Measurements from ENCODE around the gene WDR33. TPM values are rescaled to one million over a fixed set of nuclear protein-coding genes. Genes with fewer than 3 reads are reported as not detected.

WDR33 gene
- total and polyA plus RNA-seq, 2 of the 13 experiments (the other 11 are each of a cell fraction or from before 2014, with no cell fraction given), result 54.9 to 78.2 TPM

DNA sequence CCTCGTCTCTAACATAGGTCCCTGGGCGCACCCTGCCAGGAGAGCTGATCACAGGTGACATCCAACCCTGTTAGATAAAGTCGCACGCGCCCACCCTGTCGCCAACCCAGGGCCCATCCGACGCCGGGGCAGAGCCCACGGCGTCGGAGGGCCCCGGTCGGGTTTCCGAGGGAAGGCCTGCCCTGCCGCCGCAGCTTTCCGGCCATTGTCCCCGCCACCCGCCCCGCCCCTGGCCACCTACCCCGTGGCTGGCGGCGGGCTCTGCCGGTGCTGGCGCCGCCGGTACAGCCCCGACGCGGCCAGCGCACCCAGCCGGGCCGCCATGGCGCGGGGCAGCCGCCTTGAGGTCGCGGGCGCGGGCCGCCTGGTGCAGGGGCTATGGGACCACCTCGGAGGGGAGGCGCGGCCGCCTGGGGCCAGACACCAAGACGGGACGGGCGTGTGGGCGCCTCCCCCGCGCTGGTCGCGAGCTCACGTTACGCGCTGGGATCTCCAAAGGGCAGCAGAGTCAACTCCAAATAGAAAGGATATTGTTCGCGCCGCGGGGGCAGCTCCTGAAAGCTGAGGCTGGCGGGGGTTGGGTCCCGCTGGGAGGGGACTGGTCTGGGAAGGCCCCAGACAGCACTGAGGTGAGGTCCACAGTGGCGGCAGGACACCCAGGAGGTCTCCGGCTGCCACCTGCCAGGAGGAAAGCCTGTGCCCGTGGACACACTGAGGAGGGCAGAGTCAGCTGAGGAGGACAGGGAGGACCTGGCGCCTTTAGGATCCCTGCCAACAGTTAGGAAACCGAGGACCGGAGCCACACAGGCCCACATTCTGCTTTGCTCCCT lies 146.7 kb downstream of the WDR33 start:
- DNase-seq (ENCODE audit: low spot score) (no peak), ATAC-seq (no peak), FAIRE-seq (no peak)
- no peaks in the 10 kb centered on the region for H3K79me2 ChIP-seq (ENCODE audit: insufficient read depth, low read length)
- H3K4me3 ChIP-seq (replicated peaks in 1 of 3; ENCODE audit: insufficient read depth in 1 of 3, low read depth in 2 of 3, low read length in 3 of 3), result no peak overlapping the region
- POLR2A ChIA-PET, result no interaction called here
- H3K27me3 ChIP-seq (ENCODE audit: control insufficient read depth in 1 of 2, insufficient read depth in 2 of 2, low read length in 2 of 2), result peaks cover 2 to 54% of the 10 kb centered on the region in 2 experiments; a peak in 4 of 5 replicates
- WGBS (ENCODE audit: low lambda C conversion rate), result 82% methylated on average over 51 of the region's 69 CpGs
- H3K9me3 ChIP-seq (ENCODE audit: low read length), result no peaks in the 10 kb centered on the region
- in situ Hi-C loops (cut with HindIII; ENCODE audit: extremely low pct_ligation_motif_present, low pct_unique_long_range_greater_than_20kb), result no loop called here
- CTCF ChIA-PET (ENCODE audit: low intra/inter-chr PET ratio, low total read pairs), result no interaction called here
- intact Hi-C loops (cut with micrococcal nuclease; ENCODE audit: unreplicated experiment), result no loop called here
- TF ChIP-seq ADNP (CRISPR knock-in tag; IDR thresholded peaks at IDR 0.05), result no peak
- no peak for TF ChIP-seq MEF2D (CRISPR knock-in tag; IDR thresholded peaks at IDR 0.05)
- no peak for TF ChIP-seq KLF11 (CRISPR knock-in tag; IDR thresholded peaks at IDR 0.05)
- no peak for TF ChIP-seq MED1 (CRISPR knock-in tag; IDR thresholded peaks at IDR 0.05)
- TF ChIP-seq RFX1 (IDR thresholded peaks at IDR 0.05), result no peak
- TF ChIP-seq, protein P1, sequence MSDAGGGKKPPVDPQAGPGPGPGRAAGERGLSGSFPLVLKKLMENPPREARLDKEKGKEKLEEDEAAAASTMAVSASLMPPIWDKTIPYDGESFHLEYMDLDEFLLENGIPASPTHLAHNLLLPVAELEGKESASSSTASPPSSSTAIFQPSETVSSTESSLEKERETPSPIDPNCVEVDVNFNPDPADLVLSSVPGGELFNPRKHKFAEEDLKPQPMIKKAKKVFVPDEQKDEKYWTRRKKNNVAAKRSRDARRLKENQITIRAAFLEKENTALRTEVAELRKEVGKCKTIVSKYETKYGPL (CRISPR knock-in tag; IDR thresholded peaks at IDR 0.05), result no peak
- no peak for TF ChIP-seq ATF7 (IDR thresholded peaks at IDR 0.05)
- TF ChIP-seq ATF7 (CRISPR knock-in tag; IDR thresholded peaks at IDR 0.05), result no peak
- TF ChIP-seq NR1H2 (CRISPR knock-in tag; IDR thresholded peaks at IDR 0.05; ENCODE audit: borderline replicate concordance, low read depth), result no peak
- no TSS peak for BruUV-seq (replicated peaks)
- no peaks in the 10 kb centered on the region for H4K20me1 ChIP-seq (ENCODE audit: insufficient read depth, low read length)
- H3K27ac ChIP-seq (ENCODE audit: extremely low read length, insufficient read depth, low read length), result no peak overlapping the region
- H3K36me3 ChIP-seq (replicated peaks in 1 of 2; ENCODE audit: control insufficient read depth in 1 of 2, insufficient read depth in 2 of 2, low read length in 2 of 2), result no peaks in the 10 kb centered on the region
- no peak overlapping the region for H2AFZ ChIP-seq (ENCODE audit: low read length)
- H3K4me2 ChIP-seq (ENCODE audit: low read depth, low read length), result no peak overlapping the region
- H3K4me1 ChIP-seq (ENCODE audit: insufficient read depth, low read length), result peaks cover 14% of the 10 kb centered on the region
- H3K9ac ChIP-seq (ENCODE audit: insufficient read depth, low read depth, low read length), result no peak overlapping the region
